IMR-90 (cell line): ENCODE measurements around the gene SPEG. TPM values are rescaled to one million over a fixed set of nuclear protein-coding genes. Genes with fewer than 3 reads are reported as not detected.

Source experiments
- ATAC-seq: fragments of 200-7000 bp; cut with Tn5 transposase; 2 replicates; pipeline ENCODE4 v1.9.1; 2020; ENCODE audit warnings: low read depth, mild to moderate bottlenecking, moderate library complexity
- BruUV-seq: library from RNA; stranded (reverse); fragments of 400-500 nt; replicated peaks from 2 replicates; lab custom pipeline; 2021; lab: Mats Ljungman, UMichigan
- CTCF ChIA-PET: fragments of 300-600 bp; formaldehyde crosslinking; extraction: SDS; loops from one replicate; lab custom pipeline; 2021; ENCODE audit warnings: antibody characterized with exemption; lab: Yijun Ruan, JAX
- POLR2A ChIA-PET: fragments of 300-600 bp; sonication (Branson Sonifier 250); formaldehyde crosslinking; loops from one replicate; lab custom pipeline; 2022; ENCODE audit warnings: antibody characterized with exemption; ENCODE audit not compliant: unreplicated experiment; lab: Charles Lee
- DNase-seq: peaks from one replicate; pipeline ENCODE4 v3.0.0; 2013
- H2AFZ ChIP-seq: replicated peaks from 2 replicates; pipeline ENCODE3; 2013; ENCODE audit warnings: low read length, mild to moderate bottlenecking; ENCODE audit not compliant: poor library complexity
- H2AK5ac ChIP-seq: 2 replicates; pipeline ENCODE4 v1.6.1; 2013; ENCODE audit warnings: low read depth, low read length, inconsistent platforms
- H2AK9ac ChIP-seq: replicated peaks from 2 replicates; pipeline ENCODE3; 2013; ENCODE audit warnings: mild to moderate bottlenecking, low read depth, low read length, moderate library complexity; ENCODE audit not compliant: poor library complexity
- H2BK120ac ChIP-seq: 2 replicates; pipeline ENCODE4 v1.6.1; 2013; ENCODE audit warnings: low read depth, low read length, inconsistent platforms
- H2BK15ac ChIP-seq: 3 replicates; pipeline ENCODE4 v1.6.1; 2013; ENCODE audit warnings: low read depth, low read length, inconsistent platforms
- H2BK20ac ChIP-seq: 2 replicates; pipeline ENCODE4 v1.6.1; 2013; ENCODE audit warnings: low read depth, mild to moderate bottlenecking, inconsistent platforms, low read length, moderate library complexity
- H2BK5ac ChIP-seq: 2 replicates; pipeline ENCODE4 v1.6.1; 2013; ENCODE audit warnings: mild to moderate bottlenecking, low read depth, low read length, inconsistent platforms; ENCODE audit not compliant: poor library complexity, severe bottlenecking
- H3K14ac ChIP-seq: replicated peaks from 2 replicates; pipeline ENCODE4 v1.6.1; 2013; ENCODE audit warnings: low read depth, low read length, inconsistent platforms
- H3K18ac ChIP-seq: 2 replicates; pipeline ENCODE4 v1.6.1; 2013; ENCODE audit warnings: low read depth, low read length, control low read depth
- H3K23ac ChIP-seq: 2 replicates; pipeline ENCODE4 v1.6.1; 2013; ENCODE audit warnings: low read depth, low read length, inconsistent platforms
- H3K27ac ChIP-seq: 2 replicates; pipeline ENCODE4 v1.5.1; 2013; ENCODE audit warnings: mild to moderate bottlenecking, control low read depth, low read length; ENCODE audit not compliant: insufficient read depth
- H3K27me3 ChIP-seq: 2 replicates; pipeline ENCODE4 v1.6.1; 2013; ENCODE audit warnings: low read length; ENCODE audit not compliant: control insufficient read depth, insufficient read depth
- H3K36me3 ChIP-seq: 2 replicates; pipeline ENCODE4 v1.6.1; 2013; ENCODE audit warnings: low read length, mixed read lengths; ENCODE audit not compliant: control insufficient read depth, insufficient read depth
- H3K4ac ChIP-seq: 2 replicates; pipeline ENCODE4 v1.6.1; 2013; ENCODE audit warnings: low read depth, low read length, inconsistent platforms
- H3K4me1 ChIP-seq: 2 replicates; pipeline ENCODE4 v1.6.1; 2013; ENCODE audit warnings: low read length, mixed read lengths; ENCODE audit not compliant: control insufficient read depth, insufficient read depth
- H3K4me2 ChIP-seq: 2 replicates; pipeline ENCODE4 v1.6.1; 2013; ENCODE audit warnings: low read depth, mild to moderate bottlenecking, control low read depth, low read length, moderate library complexity
- H3K4me3 ChIP-seq: 2 replicates; pipeline ENCODE4 v1.5.1; 2013; ENCODE audit warnings: low read depth, mild to moderate bottlenecking, control low read depth, low read length, moderate library complexity; ENCODE audit not compliant: insufficient read depth
- H3K56ac ChIP-seq: 2 replicates; pipeline ENCODE4 v1.6.1; 2013; ENCODE audit warnings: low read length, inconsistent platforms; ENCODE audit not compliant: insufficient read depth; ENCODE audit errors: extremely low read depth
- H3K79me1 ChIP-seq, 2 experiments: 2 replicates each; pipeline ENCODE4 v1.6.1; 2013; ENCODE audit warnings: low read length in 2 of 2, inconsistent platforms in 1 of 2, low read depth in 1 of 2
- H3K9ac ChIP-seq: 2 replicates; pipeline ENCODE4 v1.6.1; 2013; ENCODE audit warnings: low read depth, low read length, control low read depth
- H3K9me1 ChIP-seq: 2 replicates; pipeline ENCODE4 v1.6.1; 2013; ENCODE audit warnings: low read length, inconsistent platforms; ENCODE audit not compliant: insufficient read depth
- H3K9me3 ChIP-seq: 2 replicates; pipeline ENCODE4 v1.6.1; 2013; ENCODE audit warnings: low read length; ENCODE audit not compliant: control insufficient read depth, insufficient read depth
- H4K20me1 ChIP-seq: 2 replicates; pipeline ENCODE4 v1.6.1; 2013; ENCODE audit warnings: low read length, inconsistent platforms; ENCODE audit not compliant: insufficient read depth
- H4K5ac ChIP-seq: 2 replicates; pipeline ENCODE4 v1.6.1; 2013; ENCODE audit warnings: mild to moderate bottlenecking, low read depth, low read length, control low read depth
- H4K8ac ChIP-seq, 2 experiments: 2 replicates each; pipeline ENCODE4 v1.6.1; 2013; ENCODE audit warnings: low read depth in 2 of 2, low read length in 2 of 2, control low read depth in 1 of 2, inconsistent platforms in 1 of 2
- H4K91ac ChIP-seq: 2 replicates; pipeline ENCODE4 v1.6.1; 2013; ENCODE audit warnings: low read depth, low read length, inconsistent platforms; ENCODE audit not compliant: insufficient read depth
- MAFK ChIP-seq: IDR thresholded peaks from 2 replicates; pipeline ENCODE4 v1.6.1; 2012; ENCODE audit warnings: low read depth, low read length, improper control_type of control experiment
- WGBS, 2 experiments: methylation state at CpG; one replicate each; pipeline versions ENCODE4 v1.1.5 to v1.1.7; 2013; ENCODE audit warnings: missing lambda C conversion rate in 2 of 2; ENCODE audit not compliant: insufficient read length in 1 of 2; ENCODE audit errors: extremely low coverage in 2 of 2; 5-methylcytosine and 5-hydroxymethylcytosine counted together
- dilution Hi-C: fragments of 300-500 bp; cut with HindIII; formaldehyde crosslinking; loops from one replicate; pipeline ENCODE4 v1.14.3; 2018; ENCODE audit warnings: low sequenced_read_pairs; ENCODE audit not compliant: unreplicated experiment
- in situ Hi-C: fragments of 300-500 bp; cut with MboI; formaldehyde crosslinking; loops from 3 replicates; pipeline ENCODE4 v1.14.3; 2019; ENCODE audit warnings: low sequenced_read_pairs, inconsistent platforms, mixed read lengths
- intact Hi-C: fragments of 100-400 bp; cut with micrococcal nuclease; formaldehyde crosslinking; loops from 2 replicates; pipeline ENCODE4 v1.10.0; 2022
- polyA plus RNA-seq, 3 experiments: library from polyadenylated mRNA; depleted of rRNA; stranded (reverse); fragments of >200 nt; gene quantifications; 2 replicates each; pipeline ENCODE4 v1.2.3, GENCODE V29; 2012; ENCODE audit warnings: low replicate concordance in 1 of 3
- total RNA-seq: library from RNA; depleted of rRNA; stranded (reverse); fragments of >200 nt; gene quantifications from 2 replicates; pipeline ENCODE4 v1.2.3, GENCODE V29; 2012

Gene SPEG
- total and polyA plus RNA-seq, 2 of the 4 experiments (the other 2 are of a cell fraction): 6.8 to 81.6 TPM

- no peak overlapping the region for H3K27ac ChIP-seq
- peaks cover 33% of the 10 kb centered on the region for H3K36me3 ChIP-seq
- no peak overlapping the region; the same call in 1 of the 2 replicates for H4K91ac ChIP-seq
- TF ChIP-seq MAFK: no peak
- intact Hi-C loops: no loop called here
- peak overlapping the region; percentile 75 for H2AK5ac ChIP-seq
- no peaks in the 10 kb centered on the region for H3K9me3 ChIP-seq
- in situ Hi-C loops: no loop called here
- H2BK5ac ChIP-seq: peak overlapping the region; percentile 50
- WGBS, 2 experiments: 40% methylated on average over 3 of the region's 5 CpGs; no CpG with 5 or more reads in 1 of the 2 experiments
- peaks cover 19 to 41% of the 10 kb centered on the region in 2 experiments for H3K79me1 ChIP-seq
- H4K8ac ChIP-seq: no peak overlapping the region
- H3K56ac ChIP-seq: no peak overlapping the region
- H3K4me1 ChIP-seq: peaks cover 29% of the 10 kb centered on the region
- no peak overlapping the region for H4K5ac ChIP-seq
- peak overlapping the region; percentile 43; the same call in 1 of the 2 replicates for H3K4me2 ChIP-seq
- POLR2A ChIA-PET: no interaction called here
- ATAC-seq (no peak), DNase-seq (no peak)
- H2BK20ac ChIP-seq: no peak overlapping the region
- H3K9me1 ChIP-seq: peaks cover 15% of the 10 kb centered on the region
- H3K27me3 ChIP-seq: no peaks in the 10 kb centered on the region
- 0 out of 2 replicates have a peak overlapping the region, but pooled peaks have one; percentile 35 for H3K4ac ChIP-seq
- H2BK120ac ChIP-seq: no peak overlapping the region
- dilution Hi-C loops: no loop called here
- no peaks in the 10 kb centered on the region; the same call in 1 of the 2 replicates for H4K20me1 ChIP-seq
- H3K9ac ChIP-seq: no peak overlapping the region
- peak overlapping the region; percentile 34 for H2AFZ ChIP-seq
- no TSS peak for BruUV-seq
- H2AK9ac ChIP-seq: peak overlapping the region; percentile 86
- H3K18ac ChIP-seq: no peak overlapping the region
- peak overlapping the region; percentile 45; the same call in 1 of the 2 replicates for H3K14ac ChIP-seq
- no peak overlapping the region for H3K4me3 ChIP-seq
- CTCF ChIA-PET: interaction anchor here (0.6 to 1.3 kb wide), 2 partner anchors 14 to 66 kb away, joined by 3 to 5 read pairs; no protein-coding TSS in a partner anchor
- H2BK15ac ChIP-seq: no peak overlapping the region; the same call in 2 of the 3 replicates
- no peak overlapping the region for H3K23ac ChIP-seq
Measured at GRCh38 chr2:219445220-219445640, 10.6 kb downstream of the SPEG start.
